Inferior parietal cortex (tissue), 1 donor: ENCODE measurements around the gene SMC6.

ENCODE experiments used
- DNase-seq: peaks from one replicate; pipeline ENCODE4 v3.0.0-alpha.2; 2016; ENCODE audit errors: extremely low spot score

Gene SMC6, protein sequence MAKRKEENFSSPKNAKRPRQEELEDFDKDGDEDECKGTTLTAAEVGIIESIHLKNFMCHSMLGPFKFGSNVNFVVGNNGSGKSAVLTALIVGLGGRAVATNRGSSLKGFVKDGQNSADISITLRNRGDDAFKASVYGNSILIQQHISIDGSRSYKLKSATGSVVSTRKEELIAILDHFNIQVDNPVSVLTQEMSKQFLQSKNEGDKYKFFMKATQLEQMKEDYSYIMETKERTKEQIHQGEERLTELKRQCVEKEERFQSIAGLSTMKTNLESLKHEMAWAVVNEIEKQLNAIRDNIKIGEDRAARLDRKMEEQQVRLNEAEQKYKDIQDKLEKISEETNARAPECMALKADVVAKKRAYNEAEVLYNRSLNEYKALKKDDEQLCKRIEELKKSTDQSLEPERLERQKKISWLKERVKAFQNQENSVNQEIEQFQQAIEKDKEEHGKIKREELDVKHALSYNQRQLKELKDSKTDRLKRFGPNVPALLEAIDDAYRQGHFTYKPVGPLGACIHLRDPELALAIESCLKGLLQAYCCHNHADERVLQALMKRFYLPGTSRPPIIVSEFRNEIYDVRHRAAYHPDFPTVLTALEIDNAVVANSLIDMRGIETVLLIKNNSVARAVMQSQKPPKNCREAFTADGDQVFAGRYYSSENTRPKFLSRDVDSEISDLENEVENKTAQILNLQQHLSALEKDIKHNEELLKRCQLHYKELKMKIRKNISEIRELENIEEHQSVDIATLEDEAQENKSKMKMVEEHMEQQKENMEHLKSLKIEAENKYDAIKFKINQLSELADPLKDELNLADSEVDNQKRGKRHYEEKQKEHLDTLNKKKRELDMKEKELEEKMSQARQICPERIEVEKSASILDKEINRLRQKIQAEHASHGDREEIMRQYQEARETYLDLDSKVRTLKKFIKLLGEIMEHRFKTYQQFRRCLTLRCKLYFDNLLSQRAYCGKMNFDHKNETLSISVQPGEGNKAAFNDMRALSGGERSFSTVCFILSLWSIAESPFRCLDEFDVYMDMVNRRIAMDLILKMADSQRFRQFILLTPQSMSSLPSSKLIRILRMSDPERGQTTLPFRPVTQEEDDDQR

DNA sequence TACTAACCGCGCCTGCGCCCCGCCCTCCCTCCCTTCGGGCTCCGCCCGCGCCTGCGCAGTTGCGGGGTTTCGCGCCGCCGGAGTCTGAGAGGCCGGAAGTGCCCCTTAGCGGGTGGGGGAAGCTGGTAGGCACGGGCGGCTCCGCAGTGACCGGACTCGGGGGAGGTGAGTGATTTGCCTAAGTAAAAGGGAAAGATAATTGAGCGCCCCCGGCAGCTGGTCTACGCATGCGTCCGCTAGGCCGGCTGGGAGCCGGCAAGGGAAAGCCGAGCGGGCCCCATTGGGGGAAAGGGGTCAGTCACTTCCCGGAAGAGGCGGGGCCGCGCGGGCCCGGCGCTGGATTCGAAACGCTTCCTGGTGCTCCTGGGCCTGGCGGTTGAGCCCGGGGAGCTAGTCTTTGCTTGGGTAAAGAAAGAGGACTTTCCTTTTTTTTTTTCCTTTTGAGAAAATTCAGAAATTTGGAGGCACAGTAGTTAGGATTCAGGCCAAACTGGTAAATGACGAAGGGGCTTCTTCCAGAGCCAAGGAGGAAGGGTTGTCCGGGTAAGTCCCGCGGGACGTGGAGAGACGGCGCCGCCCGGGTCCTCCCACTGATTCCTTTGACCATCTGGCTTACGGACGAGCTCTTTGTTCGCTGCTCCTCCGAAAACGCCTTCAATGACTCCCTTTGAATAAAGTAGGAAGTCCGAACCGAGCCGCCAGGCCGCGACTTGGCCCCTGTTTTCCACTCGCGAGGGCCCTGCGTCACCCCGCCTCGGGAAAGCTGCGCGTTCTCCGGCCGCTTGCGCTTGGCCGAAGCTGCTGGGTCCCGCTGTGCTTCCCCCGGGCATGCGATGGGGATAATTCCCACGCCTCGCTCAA, at the start of gene SMC6, which contains the start of gene GEN1:
SMC6 (minus strand) TSS at position 8 of the 861 bp plus-strand sequence. CDS start 7,864 bp downstream, outside the sequence.
GEN1 (plus strand) TSS at position 336 of the 861 bp plus-strand sequence. CDS start 5,806 bp downstream, outside the sequence.
- peak; percentile 94 for DNase-seq

DNA sequence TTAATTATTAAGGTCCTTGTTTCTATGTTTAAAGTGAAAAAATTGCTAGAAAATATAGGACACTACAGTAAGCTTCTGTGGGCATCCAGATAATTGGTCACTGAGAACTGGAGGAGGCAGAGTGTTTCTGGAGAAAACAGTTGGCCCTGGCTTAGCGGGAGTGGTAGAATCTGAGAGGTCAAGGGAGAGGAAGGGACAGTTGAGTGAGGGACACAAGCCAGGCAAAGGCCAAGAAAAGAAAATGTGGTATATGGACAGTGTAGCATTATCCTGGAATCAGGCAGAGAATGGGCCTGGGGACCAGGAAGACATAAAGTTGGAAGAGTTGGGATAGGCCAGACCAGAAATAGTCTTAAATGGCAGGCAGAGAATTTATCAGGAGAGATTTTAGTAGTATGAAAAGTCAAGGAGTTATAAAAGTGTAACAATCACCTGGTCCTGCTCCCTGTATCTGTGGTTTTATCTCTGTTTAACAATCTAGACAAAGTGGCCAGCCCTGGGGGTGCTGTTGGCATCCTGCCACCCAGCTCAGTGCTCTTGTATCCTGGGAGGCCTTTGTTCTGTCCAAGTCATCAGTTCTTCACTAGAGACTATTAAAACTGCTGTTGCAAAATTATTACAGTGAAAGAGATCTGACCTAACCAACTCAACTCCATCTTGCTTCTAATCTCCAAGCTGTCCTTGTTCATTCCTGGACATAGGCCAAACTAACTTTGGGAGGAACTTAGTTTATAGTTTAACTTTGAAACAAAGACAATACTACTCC, 47.3 kb upstream of the SMC6 start:
- no peak for DNase-seq

DNA sequence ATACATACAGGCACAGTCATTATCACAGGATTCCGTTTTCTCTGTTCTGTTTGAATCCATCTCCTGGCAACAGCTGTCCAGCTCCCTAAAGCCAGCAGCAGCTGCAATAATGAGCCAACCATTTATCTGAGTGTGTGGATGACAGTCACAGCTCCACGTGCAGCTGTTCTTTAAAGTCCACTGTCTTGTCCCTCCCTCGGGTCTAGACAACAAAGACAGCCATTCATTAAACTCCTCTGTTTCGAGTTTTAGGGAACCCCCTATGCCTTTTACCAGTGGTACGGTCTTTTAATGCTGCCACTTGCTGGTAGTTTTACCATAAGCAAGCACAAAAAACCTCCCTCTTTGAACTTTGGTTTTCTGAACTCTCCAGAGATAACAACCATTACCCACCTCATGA, 46.6 kb upstream of the SMC6 start:
- DNase-seq, result no peak

DNA sequence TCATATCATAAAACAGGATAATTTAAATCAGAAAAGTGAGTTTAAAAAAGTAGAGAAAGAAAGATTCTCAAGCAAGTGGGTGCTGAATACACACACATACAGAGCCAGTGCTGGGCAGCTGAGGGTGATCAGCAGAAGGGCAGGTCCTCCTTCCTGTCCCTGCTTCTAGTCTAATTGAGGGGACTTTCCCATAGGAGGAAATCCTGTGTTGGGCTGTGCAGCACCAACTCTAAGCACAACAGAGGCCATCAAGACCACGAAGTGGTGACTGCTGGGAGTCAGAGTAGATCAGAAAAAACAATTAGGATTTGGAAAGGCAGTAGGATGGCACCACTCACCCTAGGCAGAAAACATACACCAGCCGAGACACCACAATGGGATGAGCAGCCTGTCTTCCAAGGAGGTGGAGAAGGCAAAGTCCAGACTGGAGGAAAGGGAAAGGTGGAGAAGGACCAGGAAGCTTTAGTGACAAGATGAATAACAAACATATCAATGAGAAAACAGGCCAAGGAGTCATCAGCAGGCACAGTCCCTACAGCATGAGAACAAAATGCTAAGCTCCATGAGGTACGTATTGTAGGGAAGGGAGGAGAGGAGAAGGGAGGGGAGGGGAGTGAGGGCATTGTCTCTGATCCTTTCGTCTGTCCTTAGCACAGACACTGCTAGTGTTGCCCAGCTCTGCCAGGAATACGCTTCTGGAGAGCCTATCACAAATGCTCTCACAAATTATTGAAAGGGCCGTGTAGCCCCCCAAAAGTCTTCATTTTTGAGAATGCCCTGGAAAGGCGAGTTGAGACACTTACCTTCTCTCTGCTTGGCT, 45.9 kb upstream of the SMC6 start:
- DNase-seq, result no peak

DNA sequence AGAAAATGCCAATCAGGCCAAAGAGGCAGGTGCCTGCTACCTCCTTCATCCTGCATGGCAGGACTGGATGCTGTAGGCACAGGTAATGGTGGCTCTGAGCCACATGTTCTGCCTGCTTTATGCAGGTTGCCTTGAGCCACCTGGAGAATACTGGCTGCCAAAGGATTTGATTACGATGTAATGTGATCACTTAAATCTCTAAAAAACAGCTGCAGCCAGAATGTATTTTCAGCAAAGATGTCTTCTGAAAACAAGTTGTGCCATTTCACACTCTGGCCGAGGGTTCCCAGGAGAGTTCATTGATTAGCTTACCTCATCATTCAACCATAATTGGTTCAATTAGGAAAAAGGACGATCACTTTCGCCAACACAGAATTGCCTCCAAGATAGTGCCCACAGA, 44.7 kb upstream of the SMC6 start:
- no peak for DNase-seq

DNA sequence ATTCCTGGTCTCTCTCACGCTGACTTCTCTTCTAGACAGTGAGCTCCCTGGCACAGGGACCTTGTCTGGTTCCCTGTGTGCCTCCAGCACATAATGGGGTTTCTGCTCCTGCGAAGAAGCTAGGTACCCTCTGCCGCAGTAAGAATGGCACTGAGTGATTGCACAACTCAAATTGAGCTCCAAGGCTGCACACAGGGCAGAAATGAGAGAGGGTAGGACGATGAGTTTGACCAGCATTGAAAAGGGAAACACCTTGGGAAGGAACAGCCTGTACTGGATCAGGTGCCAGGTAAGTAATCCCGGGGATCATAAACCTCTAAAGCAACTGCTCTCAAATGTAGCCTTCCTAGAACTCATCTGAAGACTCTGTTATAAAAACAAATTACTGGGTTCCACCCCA, 41.7 kb upstream of the SMC6 start:
- DNase-seq, result no peak

DNA sequence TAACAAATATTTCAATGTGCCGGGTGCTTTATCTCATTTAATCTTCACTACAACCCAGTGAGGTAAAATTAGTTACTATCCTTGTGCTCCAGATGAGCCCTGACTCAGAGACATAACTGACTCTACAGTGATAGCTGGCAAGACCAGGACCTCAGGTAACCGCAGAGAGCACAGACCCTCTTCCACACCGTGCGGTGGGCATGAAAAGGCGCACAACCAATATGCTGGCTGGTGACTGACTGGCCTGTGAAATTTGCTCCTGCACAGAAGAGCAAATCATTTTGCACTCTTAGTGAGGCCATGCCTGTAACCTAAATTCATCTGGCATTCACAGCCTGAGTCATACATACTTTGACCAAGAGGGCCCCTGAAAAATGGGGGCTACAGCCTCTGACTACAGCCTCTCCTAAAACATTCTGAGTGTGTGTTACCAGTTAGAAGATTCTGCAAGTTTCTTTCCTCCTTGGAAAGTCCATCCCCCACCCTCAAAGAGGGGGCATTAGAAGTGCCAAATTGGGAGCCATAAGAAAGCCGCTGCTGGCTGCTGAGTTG, 40.3 kb upstream of the SMC6 start:
- DNase-seq, result no peak

DNA sequence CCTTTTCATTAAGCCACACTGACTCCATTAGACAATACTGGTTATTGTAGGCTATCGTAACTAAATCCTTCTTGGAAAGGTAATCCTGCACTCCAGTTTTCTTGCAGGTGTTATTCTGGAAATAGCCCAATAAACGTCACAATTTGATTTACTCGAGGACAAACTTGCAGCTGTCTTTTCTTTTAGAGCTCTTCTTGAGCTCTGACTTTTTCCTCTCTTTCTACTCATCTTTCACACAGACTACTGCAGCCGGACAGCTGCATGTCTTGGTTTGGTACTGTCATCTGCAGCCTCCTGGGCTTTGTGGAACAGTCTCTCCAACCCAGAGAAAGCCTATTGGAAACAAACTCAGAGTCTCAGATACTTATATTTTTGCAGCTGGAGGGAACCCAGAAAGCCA, 39.7 kb upstream of the SMC6 start:
- no peak for DNase-seq

DNA sequence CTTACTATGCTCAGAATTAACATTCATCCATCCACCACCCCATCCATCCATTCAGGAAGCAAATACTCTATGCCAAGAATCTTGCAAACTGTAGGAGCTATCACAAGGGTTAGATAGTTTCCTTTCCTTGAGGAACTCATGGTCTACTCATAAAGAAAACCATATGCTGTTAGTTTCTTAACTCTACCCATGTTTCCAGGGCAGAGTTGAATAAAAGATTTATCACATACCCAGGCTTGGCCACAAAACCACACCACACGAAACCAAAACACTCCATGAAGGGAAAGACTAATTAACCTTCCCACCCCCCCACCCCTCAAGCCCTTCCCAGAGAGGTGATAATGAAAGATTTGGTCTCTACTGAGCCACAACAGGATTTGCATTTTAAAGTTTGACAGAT, 38.9 kb upstream of the SMC6 start:
- DNase-seq, result no peak

DNA sequence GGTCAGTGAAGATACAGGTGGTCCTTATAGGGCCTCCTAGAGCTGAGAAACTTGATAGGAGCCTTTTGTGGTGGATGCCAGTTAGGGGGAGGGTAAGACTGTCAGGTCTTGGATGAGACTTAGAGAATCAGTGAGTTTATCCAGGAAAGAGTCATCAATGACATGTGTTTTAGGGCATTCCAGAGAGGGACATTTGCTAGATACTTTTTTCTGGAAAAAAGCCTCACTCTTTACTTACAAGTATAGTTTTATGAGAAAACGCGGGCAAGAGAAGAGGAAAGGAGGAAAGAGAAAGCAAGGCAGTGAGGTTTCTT, 38.2 kb upstream of the SMC6 start:
- no peak for DNase-seq

DNA sequence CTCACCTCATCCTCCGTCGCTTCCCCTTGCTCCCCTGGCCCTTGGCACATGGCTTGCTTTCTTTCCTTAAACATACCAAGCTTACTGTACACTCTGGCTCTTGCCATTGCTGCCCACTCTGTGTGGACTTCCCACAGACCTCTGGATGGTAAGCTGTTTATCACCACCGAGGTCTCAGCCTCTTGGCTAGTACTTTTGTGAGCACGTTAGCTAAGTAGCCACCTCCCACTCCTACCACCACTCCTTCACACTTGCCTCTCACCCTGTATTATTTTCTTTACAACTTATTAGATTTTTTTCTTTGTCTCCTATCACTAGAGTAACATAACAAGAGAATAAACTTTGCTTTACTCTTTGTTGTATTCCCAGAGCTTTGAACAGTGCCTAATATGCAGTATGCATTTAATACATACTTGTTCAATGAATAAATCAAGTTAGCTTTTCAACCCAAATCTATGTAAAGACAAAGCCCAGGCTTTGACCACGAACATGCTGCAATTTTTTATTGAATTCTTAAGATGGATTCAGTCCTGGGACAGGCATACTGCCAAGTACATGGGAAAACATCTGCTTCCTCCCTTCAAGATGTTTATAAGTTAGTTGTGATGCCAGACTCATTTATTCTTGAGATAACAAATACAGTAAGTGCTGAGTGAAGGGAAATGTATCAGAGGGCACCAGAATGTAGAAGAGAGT, 37.7 kb upstream of the SMC6 start:
- no peak for DNase-seq

DNA sequence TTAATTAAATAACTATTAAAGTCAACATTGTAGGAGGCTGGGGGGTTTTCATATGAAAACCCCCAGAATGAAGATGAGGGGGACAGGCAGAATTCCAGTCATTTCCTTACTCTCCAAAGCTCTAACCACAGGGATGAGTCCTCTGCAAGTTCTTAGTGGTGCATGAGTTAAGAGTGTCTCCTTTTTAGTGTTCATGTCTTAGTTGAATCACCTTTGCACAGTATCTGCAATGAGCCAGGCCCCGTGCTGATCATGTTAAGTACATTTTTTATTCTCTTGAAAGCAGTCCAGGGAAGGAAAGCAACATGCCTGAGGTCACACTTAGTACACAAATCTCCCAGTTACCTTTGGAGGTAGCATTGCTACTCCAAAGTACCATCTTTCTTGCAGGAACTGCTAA, 36.9 kb upstream of the SMC6 start:
- no peak for DNase-seq

DNA sequence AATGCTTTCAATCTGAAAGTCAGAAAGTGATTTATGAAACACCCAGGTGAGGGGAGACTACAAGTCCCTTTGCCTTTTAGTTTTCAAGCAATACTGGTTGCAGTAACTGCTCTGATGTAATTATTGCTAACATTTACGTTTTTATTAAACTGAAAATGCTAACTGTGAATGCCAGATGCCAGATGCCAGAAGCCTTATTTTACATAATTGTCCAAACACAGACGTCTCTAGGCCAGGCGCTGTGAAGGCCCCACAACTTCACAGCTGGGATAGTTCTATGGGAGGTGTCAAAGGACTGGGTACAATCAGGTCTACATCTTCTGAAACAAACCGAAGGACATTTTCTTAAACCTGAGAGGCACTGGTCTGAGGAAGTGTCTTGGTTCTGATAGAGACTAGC, 35.2 kb upstream of the SMC6 start:
- no peak for DNase-seq

DNA sequence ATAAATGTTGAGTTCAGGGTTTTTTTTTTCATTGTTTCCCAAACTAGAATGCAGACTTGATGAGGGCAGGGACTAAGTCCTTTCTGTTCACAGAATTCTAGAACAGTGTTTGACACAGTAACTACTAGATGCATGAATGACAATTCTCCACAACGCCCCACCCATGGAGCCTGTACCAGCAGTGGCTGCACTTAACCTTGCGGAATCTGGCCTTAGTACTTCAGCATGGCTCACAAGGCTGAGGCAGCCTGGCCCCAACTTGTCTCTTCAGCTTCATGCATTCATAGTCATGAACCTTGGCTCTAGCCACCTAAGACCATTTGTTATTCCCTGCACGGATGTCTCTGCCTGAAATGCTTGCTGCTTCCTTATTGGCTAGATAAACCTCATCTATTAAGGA, 33.1 kb upstream of the SMC6 start:
- DNase-seq, result no peak

DNA sequence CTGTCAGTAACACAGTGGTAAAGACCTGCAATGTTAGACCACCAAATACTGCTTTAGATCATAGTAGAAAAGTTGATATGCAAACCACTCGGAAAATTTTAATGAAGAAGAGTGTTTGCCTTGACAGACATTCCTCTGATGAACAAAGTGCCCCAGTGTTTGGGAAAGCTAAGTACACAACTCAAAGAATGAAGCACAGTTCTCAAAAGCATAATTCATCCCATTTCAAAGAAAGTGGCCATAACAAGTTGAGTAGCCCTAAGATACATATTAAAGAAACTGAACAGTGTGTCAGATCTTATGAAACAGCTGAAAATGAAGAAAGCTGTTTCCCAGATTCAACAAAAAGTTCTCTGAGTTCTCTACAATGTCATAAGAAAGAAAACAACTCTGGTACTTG, 27.9 kb upstream of the SMC6 start:
- no peak for DNase-seq

DNA sequence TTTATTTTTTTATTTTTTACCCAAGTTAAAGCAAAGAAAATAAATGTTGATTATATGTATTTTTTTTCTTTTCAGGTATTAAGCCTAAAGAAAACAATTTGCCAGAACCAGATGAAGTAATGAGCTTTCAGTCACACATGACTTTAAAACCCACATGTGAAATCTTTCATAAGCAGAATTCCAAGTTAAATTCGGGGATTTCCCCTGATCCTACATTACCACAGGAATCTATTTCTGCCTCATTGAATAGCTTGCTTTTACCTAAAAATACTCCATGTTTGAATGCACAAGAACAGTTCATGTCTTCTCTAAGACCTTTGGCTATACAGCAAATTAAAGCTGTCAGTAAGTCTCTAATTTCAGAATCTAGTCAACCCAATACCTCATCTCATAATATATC, 26.9 kb upstream of the SMC6 start:
- DNase-seq, result no peak

DNA sequence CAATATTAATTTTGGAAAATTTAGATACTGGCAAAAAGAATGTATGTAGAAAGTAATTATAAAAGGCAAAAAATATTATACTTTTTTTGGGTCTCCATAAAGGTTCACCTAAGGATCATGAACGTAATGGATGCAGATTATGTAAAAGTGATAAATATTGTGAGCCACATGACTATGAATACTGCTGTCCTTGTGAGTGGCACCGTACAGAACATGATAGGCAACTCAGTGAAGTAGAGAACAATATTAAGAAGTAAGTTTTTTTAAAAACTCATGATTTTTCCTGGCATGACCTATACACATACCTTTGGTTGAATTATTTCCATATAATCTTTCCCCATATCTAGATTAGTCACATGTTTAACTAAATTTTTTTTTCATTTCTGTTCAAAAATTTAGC, 18.9 kb upstream of the SMC6 start:
- DNase-seq, result no peak

DNA sequence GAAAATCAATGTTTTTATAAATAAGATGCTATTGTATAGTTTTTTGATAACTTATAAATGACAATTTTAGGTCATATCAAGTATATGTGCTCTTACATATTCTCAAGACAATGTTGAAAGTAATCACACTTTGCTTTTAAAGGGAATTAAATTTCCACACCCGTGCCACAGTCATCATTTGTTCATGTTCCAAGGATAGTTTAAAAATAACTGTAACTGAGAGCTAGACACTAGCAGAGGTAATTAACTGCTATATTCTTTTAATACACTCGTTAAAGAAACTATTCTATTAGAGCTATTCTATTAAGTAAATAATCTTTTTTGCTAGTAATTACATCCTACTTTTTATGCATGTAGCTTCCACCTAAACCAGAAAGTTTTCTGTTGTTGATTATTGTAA, 18.3 kb upstream of the SMC6 start:
- DNase-seq, result no peak

DNA sequence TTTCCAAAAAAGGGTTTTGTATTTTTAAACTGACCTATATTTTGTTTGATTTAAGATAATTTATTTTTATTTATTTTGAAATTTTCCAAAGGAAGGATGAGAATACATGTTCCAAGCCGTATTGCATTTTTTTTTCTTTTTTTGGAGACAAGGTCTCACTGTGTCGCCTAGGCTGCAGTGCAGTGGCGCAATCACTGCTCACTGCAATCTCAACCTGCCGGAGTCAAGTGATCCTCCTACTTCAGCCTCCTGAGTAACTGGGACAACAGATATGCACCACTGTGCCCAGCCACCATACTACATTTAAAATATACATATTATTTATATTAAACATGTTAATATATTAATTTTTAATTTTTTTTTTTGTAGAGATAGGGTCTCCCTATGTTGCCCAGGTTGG, 15.3 kb upstream of the SMC6 start:
- DNase-seq, result no peak
